ENCODE data around the gene DLD.
"Not testable (repeated sequence)": the region's sequence is repeated elsewhere in the genome, so short reads cannot be mapped to it uniquely, and the experiment has no call there.

DLD gene, protein sequence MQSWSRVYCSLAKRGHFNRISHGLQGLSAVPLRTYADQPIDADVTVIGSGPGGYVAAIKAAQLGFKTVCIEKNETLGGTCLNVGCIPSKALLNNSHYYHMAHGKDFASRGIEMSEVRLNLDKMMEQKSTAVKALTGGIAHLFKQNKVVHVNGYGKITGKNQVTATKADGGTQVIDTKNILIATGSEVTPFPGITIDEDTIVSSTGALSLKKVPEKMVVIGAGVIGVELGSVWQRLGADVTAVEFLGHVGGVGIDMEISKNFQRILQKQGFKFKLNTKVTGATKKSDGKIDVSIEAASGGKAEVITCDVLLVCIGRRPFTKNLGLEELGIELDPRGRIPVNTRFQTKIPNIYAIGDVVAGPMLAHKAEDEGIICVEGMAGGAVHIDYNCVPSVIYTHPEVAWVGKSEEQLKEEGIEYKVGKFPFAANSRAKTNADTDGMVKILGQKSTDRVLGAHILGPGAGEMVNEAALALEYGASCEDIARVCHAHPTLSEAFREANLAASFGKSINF

DNA sequence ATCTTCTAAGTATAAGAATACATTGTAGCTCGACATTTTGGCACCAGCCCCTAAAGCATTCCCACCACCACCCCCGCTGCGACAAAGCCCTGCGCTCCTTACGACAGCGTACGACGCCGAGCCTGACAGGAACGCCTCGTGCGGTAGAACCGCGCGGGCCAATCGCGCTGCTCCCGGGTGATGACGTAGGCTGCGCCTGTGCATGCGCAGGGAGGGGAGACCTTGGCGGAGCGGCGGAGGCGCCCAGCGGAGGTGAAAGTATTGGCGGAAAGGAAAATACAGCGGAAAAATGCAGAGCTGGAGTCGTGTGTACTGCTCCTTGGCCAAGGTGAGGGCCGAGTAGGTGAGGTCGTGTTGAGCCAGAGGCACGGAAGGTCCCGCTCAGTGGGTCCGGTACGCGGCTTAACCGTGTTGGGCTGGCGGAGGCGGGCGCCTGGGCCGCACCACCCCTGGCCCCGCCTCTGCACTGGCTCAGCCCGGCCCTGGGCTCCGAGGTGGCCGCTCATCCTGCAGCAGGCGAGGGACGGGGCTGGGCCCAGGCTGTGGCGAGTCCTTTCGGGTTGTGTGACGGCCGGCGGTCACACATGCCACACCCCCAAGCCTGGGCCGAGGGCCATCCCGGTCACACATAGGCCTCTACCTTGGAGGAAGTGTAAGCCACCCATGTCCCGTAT is at the start of gene DLD:
Gene DLD (plus strand): TSS at position 222 of the 674 bp plus-strand sequence. CDS start 68 bp downstream, at position 290.
- TF ChIP-seq, protein P1, sequence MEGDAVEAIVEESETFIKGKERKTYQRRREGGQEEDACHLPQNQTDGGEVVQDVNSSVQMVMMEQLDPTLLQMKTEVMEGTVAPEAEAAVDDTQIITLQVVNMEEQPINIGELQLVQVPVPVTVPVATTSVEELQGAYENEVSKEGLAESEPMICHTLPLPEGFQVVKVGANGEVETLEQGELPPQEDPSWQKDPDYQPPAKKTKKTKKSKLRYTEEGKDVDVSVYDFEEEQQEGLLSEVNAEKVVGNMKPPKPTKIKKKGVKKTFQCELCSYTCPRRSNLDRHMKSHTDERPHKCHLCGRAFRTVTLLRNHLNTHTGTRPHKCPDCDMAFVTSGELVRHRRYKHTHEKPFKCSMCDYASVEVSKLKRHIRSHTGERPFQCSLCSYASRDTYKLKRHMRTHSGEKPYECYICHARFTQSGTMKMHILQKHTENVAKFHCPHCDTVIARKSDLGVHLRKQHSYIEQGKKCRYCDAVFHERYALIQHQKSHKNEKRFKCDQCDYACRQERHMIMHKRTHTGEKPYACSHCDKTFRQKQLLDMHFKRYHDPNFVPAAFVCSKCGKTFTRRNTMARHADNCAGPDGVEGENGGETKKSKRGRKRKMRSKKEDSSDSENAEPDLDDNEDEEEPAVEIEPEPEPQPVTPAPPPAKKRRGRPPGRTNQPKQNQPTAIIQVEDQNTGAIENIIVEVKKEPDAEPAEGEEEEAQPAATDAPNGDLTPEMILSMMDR (conservative IDR thresholded peaks at IDR 0.05; ENCODE audit: low read depth, low read length): no peak
- H3K4me3 ChIP-seq (ENCODE audit: low read length): peak within 1 kb of the TSS; percentile 85
- DNase-seq (ENCODE audit: low read depth): peak; percentile 71

DNA sequence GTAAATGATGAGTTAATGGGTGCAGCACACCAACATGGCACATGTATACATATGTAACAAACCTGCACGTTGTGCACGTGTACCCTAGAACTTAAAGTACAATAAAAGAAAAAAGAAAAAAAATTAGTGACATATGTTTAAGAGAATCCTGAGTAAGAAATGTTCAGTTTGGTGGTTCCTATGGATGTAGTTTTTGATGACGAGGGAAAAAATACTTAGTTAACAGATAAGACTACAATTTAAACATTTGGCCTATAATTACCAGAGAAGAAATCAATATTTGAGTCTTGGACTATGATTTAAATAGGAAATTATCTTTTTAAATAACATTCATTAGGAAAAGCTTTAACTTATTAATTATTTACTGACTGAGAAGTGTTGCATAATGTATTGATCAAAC is 48.8 kb upstream of the DLD start:
- no peak for DNase-seq (ENCODE audit: low read depth)
- H3K4me3 ChIP-seq (ENCODE audit: low read length): no peak overlapping the region
- TF ChIP-seq, protein P1 (conservative IDR thresholded peaks at IDR 0.05; ENCODE audit: low read depth, low read length): no peak

DNA sequence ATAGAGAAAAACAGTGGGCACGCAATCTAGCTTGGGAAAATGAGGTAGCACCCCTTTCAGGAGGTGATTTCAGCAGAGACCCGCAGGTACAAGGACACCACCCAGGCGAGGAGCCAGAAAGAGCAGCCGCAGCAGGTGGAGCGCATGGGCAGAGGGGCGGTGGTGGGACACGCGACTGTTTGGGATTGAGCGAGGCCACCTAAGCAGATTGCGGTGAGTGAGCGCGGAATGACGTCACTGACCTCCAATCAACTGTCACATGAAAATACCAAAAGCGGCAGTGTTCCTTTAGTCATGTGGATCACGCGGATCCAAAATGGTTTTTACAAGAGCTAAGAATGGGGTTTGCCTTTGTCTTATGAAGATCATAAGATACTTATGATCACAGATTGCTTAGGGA is 47.8 kb upstream of the DLD start:
- TF ChIP-seq, protein P1 (conservative IDR thresholded peaks at IDR 0.05; ENCODE audit: low read depth, low read length): no peak
- DNase-seq (ENCODE audit: low read depth): no peak
- no peak overlapping the region for H3K4me3 ChIP-seq (ENCODE audit: low read length)

DNA sequence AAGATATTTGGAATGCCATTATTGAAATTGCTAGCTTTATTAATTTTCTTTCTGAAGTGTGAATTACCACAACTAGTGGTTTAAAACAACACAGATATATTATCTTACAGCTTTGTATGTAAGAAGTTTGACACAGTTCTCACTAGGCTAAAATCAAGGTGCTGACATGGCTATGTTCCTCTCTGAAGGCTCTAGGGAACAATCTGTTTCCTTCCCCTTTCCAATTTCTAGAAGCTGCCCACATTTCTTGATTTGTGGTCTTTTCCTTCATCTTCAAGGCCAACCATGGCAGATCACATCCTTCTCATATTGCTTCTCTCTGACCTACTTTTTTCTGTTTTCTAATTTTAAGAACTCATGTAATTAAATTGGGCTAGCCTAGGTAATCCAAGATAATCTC is 44.7 kb upstream of the DLD start:
- no peak for DNase-seq (ENCODE audit: low read depth)
- TF ChIP-seq, protein P1 (conservative IDR thresholded peaks at IDR 0.05; ENCODE audit: low read depth, low read length): no peak
- no peak overlapping the region for H3K4me3 ChIP-seq (ENCODE audit: low read length)

DNA sequence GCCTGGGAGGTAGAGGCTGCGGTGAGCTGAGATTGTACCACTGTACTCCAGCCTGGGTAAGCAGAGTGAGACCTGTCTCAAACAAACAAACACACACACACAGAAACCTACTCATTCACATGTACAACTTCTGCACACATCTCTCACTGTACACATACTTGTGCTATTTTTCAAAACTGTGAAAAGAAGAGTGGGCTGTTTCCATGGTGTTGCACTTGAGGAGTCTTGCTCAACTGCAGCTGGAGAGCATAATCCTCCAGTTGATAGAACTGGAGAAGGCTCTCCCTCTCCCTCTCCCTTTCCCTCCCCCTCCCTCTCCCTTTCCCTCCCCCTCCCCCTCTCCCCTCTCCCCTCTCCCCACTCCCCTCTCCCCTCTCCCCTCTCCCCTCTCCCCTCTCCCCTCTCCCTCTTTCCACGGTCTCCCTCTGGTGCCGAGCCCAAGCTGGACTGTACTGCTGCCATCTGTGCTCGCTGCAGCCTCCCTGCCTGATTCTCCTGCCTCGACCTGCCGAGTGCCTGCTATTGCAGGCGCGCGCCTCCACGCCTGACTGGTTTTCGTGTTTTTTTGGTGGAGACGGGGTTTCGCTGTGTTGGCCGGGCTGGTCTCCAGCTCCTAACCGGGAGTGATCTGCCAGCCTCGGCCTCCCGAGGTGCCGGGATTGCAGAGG is 43.7 kb upstream of the DLD start:
- H3K4me3 ChIP-seq (ENCODE audit: low read length): no peak overlapping the region
- TF ChIP-seq, protein P1 (conservative IDR thresholded peaks at IDR 0.05; ENCODE audit: low read depth, low read length): no peak
- DNase-seq (ENCODE audit: low read depth): no peak

DNA sequence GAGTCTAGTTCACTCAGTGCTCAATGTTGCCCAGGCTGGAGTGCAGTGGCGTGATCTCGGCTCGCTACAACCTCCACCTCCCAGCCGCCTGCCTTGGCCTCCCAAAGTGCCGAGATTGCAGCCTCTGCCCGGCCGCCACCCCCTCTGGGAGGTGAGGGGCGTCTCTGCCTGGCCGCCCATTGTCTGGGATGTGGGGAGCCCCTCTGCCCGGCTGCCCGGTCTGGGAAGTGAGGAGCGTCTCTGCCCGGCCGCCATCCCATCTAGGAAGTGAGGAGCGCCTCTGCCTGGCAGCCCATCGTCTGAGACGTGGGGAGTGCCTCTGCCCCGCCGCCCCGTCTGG is 43.2 kb upstream of the DLD start:
- DNase-seq (ENCODE audit: low read depth); H3K4me3 ChIP-seq (ENCODE audit: low read length): not testable (repeated sequence)

DNA sequence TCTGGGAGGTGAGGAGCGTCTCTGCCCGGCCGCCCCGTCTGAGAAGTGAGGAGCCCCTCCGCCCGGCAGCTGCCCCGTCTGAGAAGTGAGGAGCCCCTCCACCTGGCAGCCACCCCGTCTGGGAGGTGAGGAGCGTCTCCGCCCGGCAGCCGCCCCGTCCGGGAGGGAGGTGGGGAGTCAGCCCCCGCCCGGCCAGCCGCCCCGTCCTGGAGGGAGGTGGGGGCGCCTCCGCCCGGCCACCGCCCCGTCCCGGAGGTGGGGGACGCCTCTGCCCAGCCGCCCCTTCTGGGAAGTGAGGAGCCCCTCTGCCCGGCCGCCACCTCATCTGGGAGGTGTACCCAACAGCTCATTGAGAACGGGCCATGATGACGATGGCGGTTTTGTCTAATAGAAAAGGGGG is 42.8 kb upstream of the DLD start:
- not testable (repeated sequence) for DNase-seq (ENCODE audit: low read depth); H3K4me3 ChIP-seq (ENCODE audit: low read length)
